SK-N-SH (cell line): Measurements from ENCODE around the gene OR9A4. TPM values are rescaled to one million over a fixed set of nuclear protein-coding genes. Genes with fewer than 3 reads are reported as not detected.
"Not testable (repeated sequence)": the region's sequence is repeated elsewhere in the genome, so short reads cannot be mapped to it uniquely, and the experiment has no call there.

Experiments
- CTCF ChIA-PET: fragments of 300-600, 350-600 bp; formaldehyde crosslinking; extraction: SDS; loops from one replicate; lab custom pipeline; 2021; lab: Yijun Ruan, JAX
- POLR2A ChIA-PET: fragments of 350-600 bp; sonication (Branson Sonifier 250); formaldehyde crosslinking; extraction: SDS; loops from one replicate; lab custom pipeline; 2020; ENCODE audit warnings: antibody characterized with exemption, inconsistent platforms; lab: Yijun Ruan, JAX
- DNase-seq: peaks from one replicate; pipeline ENCODE4 v3.0.0; 2012
- H2AFZ ChIP-seq: fragments of 200-600 bp; sonication (generic); 2 replicates; pipeline ENCODE4 v1.8.1; 2016; ENCODE audit warnings: antibody characterized with exemption, mild to moderate bottlenecking, low read depth
- H3F3A ChIP-seq: fragments of 200-600 bp; sonication (generic); replicated peaks from 2 replicates; pipeline ENCODE3; 2016; ENCODE audit warnings: antibody characterized with exemption, mild to moderate bottlenecking; ENCODE audit not compliant: insufficient read depth
- H3K27ac ChIP-seq, 2 experiments: fragments of 200-500 bp in 1 of 2; fragments of 200-600 bp in 1 of 2; sonication (Bioruptor generic) in 1 of 2; sonication (generic), shearing (Covaris generic) in 1 of 2; 2 replicates each; pipeline versions ENCODE4 v1.5.1 to v1.6.1; 2014 to 2016; ENCODE audit warnings: low read depth in 2 of 2, inconsistent platforms in 1 of 2, low read length in 1 of 2, mild to moderate bottlenecking in 1 of 2, mixed read lengths in 1 of 2
- H3K27me3 ChIP-seq: fragments of 200-600 bp; sonication (generic), shearing (Covaris generic); 2 replicates; pipeline ENCODE4 v1.6.1; 2016; ENCODE audit warnings: mixed run types; ENCODE audit not compliant: insufficient read depth
- H3K36me3 ChIP-seq, 2 experiments: fragments of 200-500 bp in 1 of 2; fragments of 200-600 bp in 1 of 2; sonication (Bioruptor generic) in 1 of 2; sonication (generic) in 1 of 2; replicated peaks in 1 of 2; 2 replicates each; pipeline versions ENCODE3 to v1.5.1; 2014 to 2016; ENCODE audit warnings: low read length in 1 of 2, mild to moderate bottlenecking in 1 of 2; ENCODE audit not compliant: insufficient read depth in 2 of 2, control insufficient read depth in 1 of 2
- H3K4me1 ChIP-seq, 2 experiments: fragments of 200-500 bp in 1 of 2; fragments of 200-600 bp in 1 of 2; sonication (Bioruptor generic) in 1 of 2; sonication (generic), shearing (Covaris generic) in 1 of 2; 2 replicates each; pipeline versions ENCODE4 v1.5.1 to v1.6.1; 2014 to 2016; ENCODE audit warnings: low read depth in 1 of 2, low read length in 1 of 2, mixed run types in 1 of 2; ENCODE audit not compliant: insufficient read depth in 2 of 2, control insufficient read depth in 1 of 2
- H3K4me2 ChIP-seq: fragments of 200-600 bp; sonication (generic), shearing (Covaris generic); 2 replicates; pipeline ENCODE4 v1.6.1; 2017; ENCODE audit warnings: mixed run types
- H3K4me3 ChIP-seq, 2 experiments: fragments of 200-500 bp in 1 of 2; fragments of 200-600 bp in 1 of 2; sonication (Bioruptor generic) in 1 of 2; sonication (generic), shearing (Covaris generic) in 1 of 2; 2 replicates each; pipeline versions ENCODE4 v1.5.1 to v1.8.1; 2014 to 2016; ENCODE audit warnings: low read depth in 2 of 2, inconsistent platforms in 1 of 2, low read length in 1 of 2, mild to moderate bottlenecking in 1 of 2, mixed read lengths in 1 of 2, moderate library complexity in 1 of 2
- H3K79me2 ChIP-seq: fragments of 200-600 bp; sonication (generic); 2 replicates; pipeline ENCODE4 v1.8.1; 2017; ENCODE audit warnings: mild to moderate bottlenecking; ENCODE audit not compliant: insufficient read depth
- H3K9ac ChIP-seq: fragments of 200-600 bp; sonication (generic); 2 replicates; pipeline ENCODE4 v1.6.1; 2017; ENCODE audit warnings: mixed run types
- H3K9me2 ChIP-seq: fragments of 200-600 bp; sonication (generic); 2 replicates; pipeline ENCODE4 v1.6.1; 2017; ENCODE audit warnings: mixed run types
- H3K9me3 ChIP-seq: fragments of 200-600 bp; sonication (generic); 2 replicates; pipeline ENCODE4 v1.6.1; 2017; ENCODE audit warnings: mixed run types, mild to moderate bottlenecking, moderate library complexity
- H4K20me1 ChIP-seq: fragments of 200-600 bp; sonication (generic); 2 replicates; pipeline ENCODE4 v1.6.1; 2017; ENCODE audit warnings: mild to moderate bottlenecking, mixed run types; ENCODE audit not compliant: insufficient read depth
- MAX ChIP-seq: IDR thresholded peaks from 2 replicates; pipeline ENCODE4 v1.4.0; 2012; ENCODE audit warnings: low read depth
- MEF2A ChIP-seq: IDR thresholded peaks from 2 replicates; pipeline ENCODE4 v1.4.0; 2012; ENCODE audit warnings: low read depth, borderline replicate concordance
- NFIC ChIP-seq: IDR thresholded peaks from 2 replicates; pipeline ENCODE4 v1.4.0; 2012; ENCODE audit warnings: borderline replicate concordance
- NRF1 ChIP-seq: IDR thresholded peaks from 2 replicates; pipeline ENCODE4 v1.6.1; 2012; ENCODE audit warnings: low read depth, mild to moderate bottlenecking, low read length
- POLR2AphosphoS5 ChIP-seq: IDR thresholded peaks from 2 replicates; pipeline ENCODE4 v1.6.1; 2012; ENCODE audit warnings: low read depth, low read length
- REST ChIP-seq: IDR thresholded peaks from 2 replicates; pipeline ENCODE4 v1.6.1; 2012; ENCODE audit warnings: mild to moderate bottlenecking, low read depth, low read length, moderate library complexity
- RXRA ChIP-seq: IDR thresholded peaks from 2 replicates; pipeline ENCODE4 v1.4.0; 2012; ENCODE audit warnings: low read depth, mild to moderate bottlenecking, borderline replicate concordance
- SIN3A ChIP-seq: IDR thresholded peaks from 2 replicates; pipeline ENCODE4 v1.6.1; 2012; ENCODE audit warnings: low read depth, mild to moderate bottlenecking, low read length, moderate library complexity, borderline replicate concordance
- WGBS: methylation state at CpG from one replicate; pipeline ENCODE4 v1.1.6; 2017; ENCODE audit warnings: low lambda C conversion rate; 5-methylcytosine and 5-hydroxymethylcytosine counted together
- polyA plus RNA-seq, 3 experiments: library from polyadenylated mRNA; depleted of rRNA; stranded (reverse); fragments of >200 nt; gene quantifications; 2 replicates each; pipeline ENCODE4 v1.2.3, GENCODE V29; 2012

OR9A4 gene
- polyA plus RNA-seq, 1 of the 3 experiments (the other 2 are of a cell fraction), result not detected

- no peak overlapping the region for H3K4me2 ChIP-seq
- ChIA-PET CTCF (no interaction called here), POLR2A (no interaction called here)
- no peaks in the 10 kb centered on the region for H3K9me2 ChIP-seq
- no peak for TF ChIP-seq NFIC
- TF ChIP-seq MEF2A, result no peak
- TF ChIP-seq POLR2AphosphoS5, result no peak
- no peak for TF ChIP-seq SIN3A
- no peak for TF ChIP-seq RXRA
- no peak for TF ChIP-seq NRF1
- TF ChIP-seq, all 33 proteins: peak for 0
- H3K27me3 ChIP-seq, result no peaks in the 10 kb centered on the region
- no peak for DNase-seq
- no peaks in the 10 kb centered on the region for H3F3A ChIP-seq
- no peaks in the 10 kb centered on the region for H3K36me3 ChIP-seq
- no peaks in the 10 kb centered on the region for H4K20me1 ChIP-seq
- H3K4me1 ChIP-seq, result no peaks in the 10 kb centered on the region
- H3K79me2 ChIP-seq, result no peaks in the 10 kb centered on the region
- no peak overlapping the region for H2AFZ ChIP-seq
- 0% methylated on average over 3 of the region's 3 CpGs for WGBS
- no peak overlapping the region for H3K27ac ChIP-seq
- no peaks in the 10 kb centered on the region for H3K9me3 ChIP-seq
- no peak overlapping the region for H3K9ac ChIP-seq
- H3K4me3 ChIP-seq, result no peak overlapping the region
Measured at GRCh38 chr7:141891336-141891735, 24.9 kb upstream of the OR9A4 start.

GRCh38 chr7:141899366-141899765 lies 16.8 kb upstream of the OR9A4 start:
- WGBS, result 40% methylated on average over 3 of the region's 3 CpGs
- H3K36me3 ChIP-seq, H3K27ac ChIP-seq, H3F3A ChIP-seq, H3K4me1 ChIP-seq, DNase-seq, H3K9me3 ChIP-seq, H4K20me1 ChIP-seq, H3K4me2 ChIP-seq, H3K9me2 ChIP-seq, H2AFZ ChIP-seq, H3K9ac ChIP-seq, POLR2A ChIA-PET, H3K27me3 ChIP-seq, H3K4me3 ChIP-seq, H3K79me2 ChIP-seq: not testable (repeated sequence)
- CTCF ChIA-PET, result interaction anchor here (1.5 kb wide), 1 partner anchor 46 kb away, joined by 3 read pairs; no protein-coding TSS in a partner anchor

GRCh38 chr7:141906285-141906684 lies 9.9 kb upstream of the OR9A4 start:
- H4K20me1 ChIP-seq, result no peaks in the 10 kb centered on the region
- no peak overlapping the region for H2AFZ ChIP-seq
- H3K4me3 ChIP-seq, result no peak overlapping the region
- TF ChIP-seq NRF1 (no peak), MAX (no peak), REST (no peak)
- no peaks in the 10 kb centered on the region for H3K4me1 ChIP-seq
- no peaks in the 10 kb centered on the region for H3K9me3 ChIP-seq
- CTCF ChIA-PET, result no interaction called here
- no peaks in the 10 kb centered on the region for H3K27me3 ChIP-seq
- no peaks in the 10 kb centered on the region for H3F3A ChIP-seq
- H3K9me2 ChIP-seq, result no peaks in the 10 kb centered on the region
- H3K9ac ChIP-seq, result no peak overlapping the region
- no peak for DNase-seq
- H3K4me2 ChIP-seq, result no peak overlapping the region
- no peak overlapping the region for H3K27ac ChIP-seq
- POLR2A ChIA-PET, result no interaction called here
- H3K36me3 ChIP-seq, result no peaks in the 10 kb centered on the region
- 30% methylated on average over 4 of the region's 4 CpGs for whole genome bisulfite sequencing
- no peaks in the 10 kb centered on the region for H3K79me2 ChIP-seq
